HFFc6 (cell line): ENCODE measurements around the gene AP3S1. TPM values are rescaled to one million over a fixed set of nuclear protein-coding genes. Genes with fewer than 3 reads are reported as not detected.

Experiments used
- DNase-seq: peaks from one replicate; pipeline ENCODE4 v3.0.0-alpha.2; 2018
- H3K27ac Mint-ChIP-seq: 2 replicates; pipeline ENCODE4 v1.8.0; 2020; ENCODE audit warnings: mild to moderate bottlenecking, mixed read lengths
- H3K27me3 Mint-ChIP-seq: 2 replicates; pipeline ENCODE4 v1.8.0; 2021; ENCODE audit warnings: mild to moderate bottlenecking, moderate library complexity, mixed read lengths; ENCODE audit not compliant: insufficient read depth
- H3K36me3 Mint-ChIP-seq: 2 replicates; pipeline ENCODE4 v1.8.0; 2021; ENCODE audit warnings: low read depth, mixed read lengths
- H3K4me1 Mint-ChIP-seq: 2 replicates; pipeline ENCODE4 v1.8.0; 2020; ENCODE audit warnings: low read depth, mixed read lengths
- H3K4me3 Mint-ChIP-seq: 2 replicates; pipeline ENCODE4 v1.8.0; 2020; ENCODE audit warnings: mild to moderate bottlenecking, moderate library complexity, mixed read lengths
- H3K9me3 Mint-ChIP-seq: 2 replicates; pipeline ENCODE4 v1.8.0; 2020; ENCODE audit warnings: mild to moderate bottlenecking, mixed read lengths
- long read RNA-seq: library from polyadenylated mRNA; unstranded; transcript quantifications from one replicate; pipeline ENCODE4 v2.0.0, GENCODE V29; 2019
- total RNA-seq, 6 experiments: library from RNA; stranded (reverse); fragmentation: NEBNext Ultra II Directional; extraction: Animal tissue kit (Norgen Biotek cat#: 25700); gene quantifications; 2 replicates in 1 of 6; 3 replicates in 5 of 6; pipeline ENCODE4 v1.2.3, GENCODE V29; 2021
- TF ChIP-seq, protein P1 (sequence below): fragments of 200-600 bp; sonication (generic); IDR thresholded peaks from 2 replicates; pipeline ENCODE4 v1.5.0; 2021; ENCODE audit warnings: antibody characterized with exemption, mild to moderate bottlenecking

AP3S1 gene
- 100 to 1,000 TPM; 109 to 131 (median 122) TPM for total RNA-seq
- long read RNA-seq, transcript AP3S1-201 (6 exons, 1,730 nt): major isoform, 114 of 149 reads
- long read RNA-seq, partial matches to known transcripts: 4 of 149 reads
- long read RNA-seq, other reads (novel, unspliced or antisense): 28 of 149 reads

DNA sequence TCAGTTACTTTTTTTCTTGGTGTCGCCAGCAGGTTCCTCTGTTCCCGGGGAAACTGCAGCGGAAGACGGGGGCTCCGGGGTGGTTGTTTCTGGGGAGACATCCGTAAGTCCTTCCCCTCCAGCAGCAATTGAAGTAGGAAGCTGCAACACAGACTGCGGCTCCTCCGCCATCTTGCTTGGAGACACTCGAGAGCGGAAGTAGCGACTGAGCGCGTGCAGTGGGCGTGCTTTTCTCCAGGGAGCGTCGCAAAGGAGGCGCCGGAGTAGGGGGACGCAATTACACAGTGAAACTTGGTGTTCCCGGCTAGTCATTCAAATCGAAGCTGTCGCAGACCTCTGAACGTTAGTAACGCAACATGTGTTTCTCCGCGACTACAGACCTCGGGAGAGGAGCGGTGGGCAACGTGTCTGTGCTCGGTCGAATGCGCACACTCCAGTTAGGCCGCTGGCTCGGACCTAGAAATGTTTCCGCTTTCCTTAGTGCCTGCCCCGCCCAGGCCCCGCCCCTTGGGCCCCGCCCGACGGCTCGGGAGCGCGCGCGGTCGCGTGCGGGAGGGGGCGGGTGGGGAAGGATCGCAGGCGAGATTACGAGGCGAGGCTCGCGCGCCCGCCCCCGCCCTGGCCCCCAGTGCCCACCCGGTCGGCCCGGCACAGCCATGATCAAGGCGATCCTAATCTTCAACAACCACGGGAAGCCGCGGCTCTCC is at the start of gene AP3S1, which contains the start of gene ATG12:
Gene AP3S1 (plus strand): TSS at position 554 of the 707 bp plus-strand sequence. CDS start 103 bp downstream, at position 657.
Gene ATG12 (minus strand): TSS at position 184 of the 707 bp plus-strand sequence. CDS start 13 bp downstream, at position 171.
- H3K4me1 Mint-ChIP-seq: peaks cover 59% of the 10 kb centered on the region
- peaks cover 2% of the 10 kb centered on the region for H3K27me3 Mint-ChIP-seq
- H3K4me3 Mint-ChIP-seq: peak within 1 kb of the TSS; percentile 92
- H3K9me3 Mint-ChIP-seq: no peaks in the 10 kb centered on the region
- DNase-seq: peak; percentile 91
- peaks cover 18% of the 10 kb centered on the region for H3K36me3 Mint-ChIP-seq
- H3K27ac Mint-ChIP-seq: peak within 1 kb of the TSS; percentile 100
- TF ChIP-seq, protein P1, sequence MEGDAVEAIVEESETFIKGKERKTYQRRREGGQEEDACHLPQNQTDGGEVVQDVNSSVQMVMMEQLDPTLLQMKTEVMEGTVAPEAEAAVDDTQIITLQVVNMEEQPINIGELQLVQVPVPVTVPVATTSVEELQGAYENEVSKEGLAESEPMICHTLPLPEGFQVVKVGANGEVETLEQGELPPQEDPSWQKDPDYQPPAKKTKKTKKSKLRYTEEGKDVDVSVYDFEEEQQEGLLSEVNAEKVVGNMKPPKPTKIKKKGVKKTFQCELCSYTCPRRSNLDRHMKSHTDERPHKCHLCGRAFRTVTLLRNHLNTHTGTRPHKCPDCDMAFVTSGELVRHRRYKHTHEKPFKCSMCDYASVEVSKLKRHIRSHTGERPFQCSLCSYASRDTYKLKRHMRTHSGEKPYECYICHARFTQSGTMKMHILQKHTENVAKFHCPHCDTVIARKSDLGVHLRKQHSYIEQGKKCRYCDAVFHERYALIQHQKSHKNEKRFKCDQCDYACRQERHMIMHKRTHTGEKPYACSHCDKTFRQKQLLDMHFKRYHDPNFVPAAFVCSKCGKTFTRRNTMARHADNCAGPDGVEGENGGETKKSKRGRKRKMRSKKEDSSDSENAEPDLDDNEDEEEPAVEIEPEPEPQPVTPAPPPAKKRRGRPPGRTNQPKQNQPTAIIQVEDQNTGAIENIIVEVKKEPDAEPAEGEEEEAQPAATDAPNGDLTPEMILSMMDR: no peak

DNA sequence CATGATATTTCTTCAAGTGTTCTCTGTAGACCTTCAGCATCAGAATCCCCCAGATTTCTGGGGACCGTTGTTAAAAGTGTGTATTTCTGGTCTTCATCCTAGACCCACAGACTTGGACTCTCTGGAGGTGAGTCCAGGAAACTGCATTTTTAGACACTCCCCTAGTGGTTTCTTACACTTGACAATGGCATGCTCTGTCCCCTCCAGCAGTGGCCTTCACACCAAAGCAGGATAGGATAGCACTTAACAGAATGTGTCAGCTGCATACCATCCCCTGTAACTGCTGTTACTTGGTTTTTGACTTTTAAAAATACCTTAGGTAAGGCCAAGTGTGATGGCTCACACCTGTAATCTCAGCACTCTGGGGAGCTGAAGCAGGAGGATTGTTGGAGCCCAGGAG is 46.0 kb upstream of the AP3S1 start:
- H3K4me3 Mint-ChIP-seq: no peak overlapping the region
- TF ChIP-seq, protein P1: no peak
- H3K27ac Mint-ChIP-seq: no peak overlapping the region
- H3K4me1 Mint-ChIP-seq: no peaks in the 10 kb centered on the region
- no peak for DNase-seq
- H3K36me3 Mint-ChIP-seq: no peaks in the 10 kb centered on the region
- peaks cover 7% of the 10 kb centered on the region for H3K27me3 Mint-ChIP-seq
- no peaks in the 10 kb centered on the region for H3K9me3 Mint-ChIP-seq

DNA sequence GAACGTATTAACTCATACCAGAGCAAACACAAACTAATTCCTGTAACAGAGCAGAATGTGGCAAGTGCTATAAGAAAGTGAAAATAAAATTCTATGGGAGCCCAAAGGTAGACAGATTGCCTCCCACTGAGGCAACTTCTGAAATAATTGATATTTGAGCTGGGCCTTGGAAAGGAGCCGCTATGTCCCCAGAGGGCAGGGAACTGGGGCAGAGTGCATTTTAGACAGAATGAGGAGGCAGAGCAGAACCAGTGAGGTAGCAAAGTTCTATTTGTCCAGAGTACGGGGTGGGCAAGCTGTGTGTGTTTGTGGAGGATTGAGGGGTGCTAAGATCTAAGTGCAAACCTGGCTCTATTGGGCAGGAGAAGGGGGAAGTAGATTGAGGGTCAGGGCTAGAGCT is 45.1 kb upstream of the AP3S1 start:
- Mint-ChIP-seq H3K4me1 (no peaks in the 10 kb centered on the region), H3K9me3 (no peaks in the 10 kb centered on the region), H3K4me3 (no peak overlapping the region), H3K27me3 (peaks cover 7% of the 10 kb centered on the region), H3K36me3 (no peaks in the 10 kb centered on the region), H3K27ac (no peak overlapping the region)
- no peak for DNase-seq
- TF ChIP-seq, protein P1: no peak

DNA sequence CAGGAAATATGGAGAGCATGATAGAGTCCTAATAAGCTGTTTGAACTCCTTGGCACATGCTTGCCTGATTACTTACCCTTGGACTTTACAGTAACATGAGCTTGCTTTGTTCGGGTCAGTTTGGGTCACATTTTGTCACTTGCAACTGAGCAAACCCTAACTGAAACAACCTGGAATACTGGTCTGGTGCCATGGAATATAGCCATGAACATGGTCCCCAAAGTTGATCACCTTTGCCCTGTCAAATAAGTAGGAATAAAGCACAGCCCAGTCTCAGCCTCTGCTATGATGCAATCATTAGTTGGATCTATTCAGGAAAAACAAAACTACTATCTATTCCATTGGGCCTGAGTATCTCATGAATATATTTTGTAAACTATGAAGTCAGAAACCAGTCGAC is 43.5 kb upstream of the AP3S1 start:
- no peaks in the 10 kb centered on the region for H3K9me3 Mint-ChIP-seq
- TF ChIP-seq, protein P1: no peak
- DNase-seq: no peak
- no peak overlapping the region for H3K27ac Mint-ChIP-seq
- H3K4me3 Mint-ChIP-seq: no peak overlapping the region
- peaks cover 17% of the 10 kb centered on the region for H3K27me3 Mint-ChIP-seq
- no peaks in the 10 kb centered on the region for H3K36me3 Mint-ChIP-seq
- H3K4me1 Mint-ChIP-seq: no peaks in the 10 kb centered on the region

DNA sequence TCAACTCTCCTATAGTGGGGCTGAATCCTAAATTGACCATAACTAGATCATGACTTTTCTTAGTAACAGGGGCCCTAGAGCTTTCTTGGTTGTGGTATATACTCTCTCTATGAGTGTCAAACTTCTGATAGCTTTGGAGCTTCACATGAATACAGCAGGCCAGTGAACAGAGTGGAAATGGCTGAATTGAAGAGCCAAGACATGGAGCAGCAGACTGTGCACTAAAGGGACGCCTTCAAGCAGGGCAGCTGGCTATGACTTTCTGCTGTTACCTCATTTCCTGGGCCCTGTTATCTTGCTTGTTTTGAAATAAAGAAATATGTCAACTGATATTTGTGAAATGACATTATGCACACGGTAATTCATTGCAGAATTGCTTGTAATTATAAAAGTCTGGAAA is 41.6 kb upstream of the AP3S1 start:
- peaks cover 15% of the 10 kb centered on the region for H3K27me3 Mint-ChIP-seq
- no peak for DNase-seq
- H3K36me3 Mint-ChIP-seq: no peaks in the 10 kb centered on the region
- H3K9me3 Mint-ChIP-seq: no peaks in the 10 kb centered on the region
- no peaks in the 10 kb centered on the region for H3K4me1 Mint-ChIP-seq
- TF ChIP-seq, protein P1: no peak
- no peak overlapping the region for H3K4me3 Mint-ChIP-seq
- no peak overlapping the region for H3K27ac Mint-ChIP-seq
